Left forelimb (tissue), 1 donor: ENCODE measurements around the gene SKP2.
"Not testable (repeated sequence)": the region's sequence is repeated elsewhere in the genome, so short reads cannot be mapped to it uniquely, and the experiment has no call there.

Experiments
- DNase-seq: peaks from one replicate; pipeline ENCODE4 v3.0.0-alpha.2; 2018; ENCODE audit warnings: low spot score

The SKP2 gene

DNA sequence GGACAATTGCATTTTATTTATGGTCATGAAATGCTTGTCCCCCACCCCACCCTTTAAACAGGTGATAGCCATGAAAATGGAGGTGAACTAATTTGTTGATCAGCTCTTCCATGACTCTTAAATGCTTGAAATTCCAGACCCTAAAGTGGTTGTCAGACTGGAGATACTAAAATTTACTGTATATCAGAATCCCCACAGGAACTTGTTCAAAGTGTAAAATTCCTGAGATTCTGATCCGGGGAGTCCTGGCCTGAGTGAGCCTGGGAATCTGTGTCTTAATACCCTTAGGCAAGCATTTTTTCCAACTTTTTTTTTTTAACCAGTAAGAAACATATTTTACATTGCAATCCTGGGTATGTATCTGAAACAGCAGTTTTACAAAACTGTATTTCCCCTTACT, 4.7 kb downstream of the SKP2 start:
- no peak for DNase-seq

DNA sequence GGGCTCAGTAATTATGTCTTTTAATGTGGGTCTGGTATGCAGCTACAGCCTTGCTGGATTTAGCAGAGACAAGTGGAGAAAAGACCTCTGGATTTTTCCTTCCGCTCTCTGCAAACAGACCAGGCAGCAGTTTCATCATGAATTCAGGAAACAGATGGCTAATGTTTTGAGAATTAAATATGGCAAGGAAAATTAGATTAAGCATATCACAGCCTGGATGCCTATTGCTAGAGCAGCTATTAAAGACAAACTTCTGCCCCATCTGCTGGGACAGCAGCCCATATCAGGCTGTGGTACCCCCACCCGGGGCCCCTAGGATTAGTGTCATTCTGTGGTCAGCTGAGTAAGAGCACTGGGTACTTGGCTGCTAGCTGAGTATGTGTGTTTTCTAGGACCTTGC, 6.2 kb downstream of the SKP2 start:
- no peak for DNase-seq

DNA sequence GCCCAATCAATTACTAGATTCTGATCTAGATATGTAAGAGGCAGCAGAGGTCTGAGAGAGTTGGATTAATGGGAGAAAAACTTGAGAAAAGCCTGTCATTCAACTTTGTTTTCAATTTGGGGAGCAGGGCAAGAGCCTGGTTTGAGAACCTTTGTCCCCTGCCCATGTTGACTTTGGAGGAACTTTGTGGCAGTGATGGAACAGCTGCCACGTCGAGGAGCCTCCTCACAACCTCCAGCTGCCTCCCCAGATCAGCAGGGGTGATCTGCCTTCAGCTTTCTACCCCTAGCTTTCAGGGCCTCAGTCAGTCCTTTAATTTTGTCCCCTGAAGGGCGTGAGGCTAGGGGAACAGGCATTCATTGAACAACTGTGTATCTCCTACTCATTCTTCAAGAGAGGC, 8.7 kb downstream of the SKP2 start:
- DNase-seq, result no peak

DNA sequence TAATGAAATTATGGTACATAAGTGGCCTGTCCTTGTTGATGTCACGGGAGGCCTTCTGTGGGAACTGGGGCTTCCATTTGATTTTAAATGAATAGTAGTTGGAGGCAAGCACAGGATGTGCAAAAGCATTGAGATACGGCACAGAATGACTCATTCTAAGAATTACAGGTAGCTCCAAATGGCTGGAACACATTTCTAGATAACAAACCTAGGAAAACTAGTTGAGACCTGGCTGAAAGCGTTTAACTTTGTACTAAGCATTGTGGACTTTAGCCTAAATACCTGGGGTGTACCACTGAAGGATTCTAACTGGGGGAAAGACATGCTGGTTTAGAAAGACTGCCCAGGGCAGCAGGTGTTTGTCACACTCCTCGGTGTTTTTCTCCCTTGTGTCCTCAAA, 9.4 kb downstream of the SKP2 start:
- no peak for DNase-seq

DNA sequence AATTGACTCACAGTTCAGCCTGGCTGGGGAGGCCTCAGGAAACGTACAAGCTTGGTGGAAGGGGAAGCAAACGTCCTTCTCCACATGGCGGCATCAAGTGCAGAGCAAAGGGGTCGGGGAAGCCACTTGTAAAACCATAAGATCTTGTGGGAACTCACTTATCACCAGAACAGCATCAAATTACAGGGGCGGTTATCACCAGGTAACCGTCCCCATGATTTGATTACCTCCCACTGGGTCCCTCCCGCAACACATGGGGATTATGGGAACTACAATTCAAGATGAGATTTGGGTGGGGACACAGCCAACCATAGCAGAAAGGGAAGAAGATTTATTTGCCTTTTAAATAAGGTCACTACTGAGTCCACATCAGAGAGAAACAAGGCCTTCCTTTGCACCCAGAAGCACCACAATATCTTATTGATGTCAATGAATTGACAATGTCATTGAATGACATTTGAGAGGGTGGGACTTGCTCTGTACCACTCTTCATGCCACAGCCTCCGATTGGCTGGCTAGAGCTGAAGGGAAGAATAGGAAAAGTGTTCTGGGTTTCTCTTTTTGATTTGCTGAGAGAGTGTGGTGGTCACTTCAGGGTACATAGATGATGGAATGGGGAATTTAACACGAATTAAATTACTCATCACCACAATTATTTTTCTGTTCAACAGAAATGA, 11.0 kb downstream of the SKP2 start:
- no peak for DNase-seq

DNA sequence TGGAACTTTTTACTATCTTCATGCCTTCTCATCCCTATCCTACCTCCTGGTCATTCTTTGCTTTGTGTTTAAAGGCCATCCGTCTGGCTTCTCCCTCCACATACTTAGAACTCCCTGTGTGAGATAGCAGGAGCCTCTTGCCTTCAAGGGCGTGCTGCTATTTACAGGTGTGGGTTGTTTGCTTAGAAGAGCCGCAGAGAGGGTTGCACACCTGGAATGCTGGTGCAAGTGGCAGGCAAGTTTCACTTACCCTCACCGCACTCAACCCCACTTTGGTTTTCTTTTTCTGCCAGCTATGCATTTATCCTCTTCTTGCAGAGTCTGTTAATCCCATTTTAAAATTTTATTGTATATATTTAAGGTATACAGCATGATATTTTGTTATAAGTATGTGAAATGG, 12.6 kb downstream of the SKP2 start:
- no peak for DNase-seq

DNA sequence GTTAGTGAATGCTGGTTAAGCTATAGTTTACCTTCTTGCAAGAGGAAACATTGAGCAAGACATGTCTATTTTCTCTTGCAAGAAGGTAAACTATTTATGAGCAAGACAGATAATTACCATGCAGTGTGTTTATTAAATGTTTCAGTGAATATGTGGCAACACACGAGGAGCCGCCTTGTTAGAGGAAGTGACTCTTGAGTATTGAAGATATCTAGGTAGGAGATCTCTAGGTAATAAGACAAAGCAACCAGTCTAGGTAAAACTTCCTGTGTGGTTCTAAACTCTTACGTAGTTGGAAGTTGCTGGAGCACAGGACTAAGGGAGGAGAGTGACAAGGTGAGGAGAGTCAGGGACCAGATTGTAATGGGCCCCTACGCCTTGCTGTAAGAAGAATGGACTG, 16.8 kb downstream of the SKP2 start:
- DNase-seq, result no peak

DNA sequence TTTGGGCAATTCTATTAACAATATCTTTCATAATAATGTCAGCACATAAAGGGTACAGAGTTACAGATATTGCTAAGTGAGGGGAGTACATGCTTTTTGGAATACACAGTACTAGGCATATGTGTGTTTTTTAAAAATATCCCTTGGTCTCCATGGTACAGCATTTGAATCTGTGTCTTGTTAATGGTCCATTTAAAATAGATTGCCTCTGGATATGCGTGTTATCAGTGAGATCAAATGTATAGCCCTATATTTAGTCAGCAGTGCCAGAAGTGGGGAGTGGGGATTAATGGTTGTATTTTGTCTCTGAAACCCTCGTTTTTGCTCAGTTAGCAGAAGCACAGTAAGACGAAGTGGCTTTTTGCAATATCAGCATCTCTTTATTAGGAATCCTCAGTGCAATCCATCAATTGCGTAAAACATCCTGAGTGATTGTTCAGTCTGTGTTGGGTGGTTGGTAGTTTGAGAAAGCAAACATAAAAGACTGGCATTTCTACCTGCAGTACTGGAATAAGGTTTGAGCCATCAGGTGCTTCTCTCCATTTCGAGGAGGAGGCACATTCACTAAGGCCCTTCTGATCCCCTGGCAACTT, 19.0 kb downstream of the SKP2 start:
- DNase-seq, result no peak

DNA sequence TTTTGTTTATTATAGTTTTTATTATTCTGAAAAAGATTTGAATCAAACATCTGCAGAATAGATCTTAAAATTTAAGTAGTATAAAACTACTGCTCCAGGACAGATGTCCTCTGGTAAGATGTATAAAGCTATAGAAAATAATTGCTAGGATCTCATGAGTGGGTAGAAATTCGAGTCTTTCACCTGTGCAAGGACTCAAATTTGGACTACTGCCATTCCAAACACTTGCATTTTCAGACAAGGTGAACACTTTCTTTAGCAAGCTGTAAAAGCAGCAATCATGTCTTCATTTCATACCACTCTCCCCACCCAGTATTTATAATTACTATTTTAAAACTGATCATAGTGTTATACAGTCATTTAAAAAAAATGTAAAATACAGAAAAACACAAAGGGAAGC, 20.7 kb downstream of the SKP2 start:
- no peak for DNase-seq

DNA sequence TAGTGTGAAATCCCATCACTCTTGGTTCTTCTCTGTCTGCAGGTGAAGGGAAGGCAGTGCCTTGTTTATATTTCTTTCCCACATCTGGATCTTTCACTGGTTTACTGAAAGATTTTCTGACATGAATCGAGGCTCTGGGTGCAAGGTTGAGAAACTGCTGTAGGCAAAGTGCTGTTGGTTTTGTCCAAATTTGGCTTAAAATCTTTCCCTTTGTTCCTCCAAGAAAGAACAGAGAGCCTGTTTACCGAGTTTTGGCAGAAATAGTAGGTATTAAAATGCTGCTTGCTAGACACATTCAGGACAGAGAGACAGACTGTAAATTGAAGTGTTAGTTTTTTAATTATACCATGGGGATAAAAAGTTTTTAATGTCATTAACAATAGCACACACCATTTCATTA, 21.5 kb downstream of the SKP2 start:
- DNase-seq, result no peak

DNA sequence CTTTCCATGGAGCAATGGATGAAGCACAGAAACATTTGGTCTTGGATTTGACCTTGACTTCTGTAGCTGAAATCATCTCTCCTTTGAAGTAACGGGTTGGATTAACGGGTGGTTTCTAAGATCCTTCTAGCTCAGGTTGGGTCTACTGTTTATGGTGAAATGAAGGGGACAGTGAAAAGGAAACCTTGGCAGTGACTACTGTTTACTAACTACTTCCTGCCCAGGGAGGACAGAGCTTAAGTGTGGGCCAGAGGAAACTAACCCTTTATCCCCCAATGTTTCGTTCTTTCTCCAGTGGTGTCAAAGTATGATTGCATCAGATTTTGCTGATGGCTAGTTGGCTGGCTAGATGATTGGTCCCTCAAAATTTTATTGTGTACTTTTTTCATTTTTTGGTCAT, 22.2 kb downstream of the SKP2 start:
- no peak for DNase-seq

DNA sequence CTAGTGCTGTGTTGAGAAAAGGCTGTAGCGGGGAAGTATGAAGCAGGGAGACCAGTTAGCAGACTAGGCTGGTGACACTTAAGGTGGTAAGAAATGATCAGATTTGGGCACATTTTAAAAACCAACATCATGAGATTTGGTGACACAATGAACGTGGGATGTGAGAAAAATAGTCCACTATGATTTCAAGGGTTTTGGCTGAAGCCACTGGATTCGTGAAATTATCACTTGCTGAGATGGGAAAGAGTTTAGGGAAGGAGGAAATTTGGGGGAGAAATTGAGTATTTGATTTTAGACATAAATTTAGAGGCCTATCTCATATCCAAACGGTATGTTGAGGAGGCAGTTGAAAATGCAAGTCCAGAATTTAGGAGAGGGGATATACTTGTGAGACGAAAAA, 23.1 kb downstream of the SKP2 start:
- DNase-seq, result no peak

DNA sequence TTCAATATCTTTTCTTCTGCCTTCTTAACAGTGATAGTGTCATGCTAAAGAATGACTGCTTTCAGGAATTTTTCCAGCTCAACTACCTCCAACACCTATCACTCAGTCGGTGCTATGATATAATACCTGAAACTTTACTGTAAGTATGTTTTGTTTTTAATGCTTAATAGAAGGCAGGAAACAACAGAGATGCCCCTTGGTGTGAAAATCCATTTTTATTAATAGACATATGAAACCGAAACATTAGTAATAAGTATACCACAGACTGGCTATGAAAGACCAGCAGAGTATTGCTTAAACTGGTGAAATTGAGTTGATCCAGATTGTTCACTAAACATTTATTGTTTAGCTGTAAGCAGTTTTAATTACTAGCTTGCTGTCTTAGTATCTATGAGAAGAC, 25.2 kb downstream of the SKP2 start:
- DNase-seq, result no peak

DNA sequence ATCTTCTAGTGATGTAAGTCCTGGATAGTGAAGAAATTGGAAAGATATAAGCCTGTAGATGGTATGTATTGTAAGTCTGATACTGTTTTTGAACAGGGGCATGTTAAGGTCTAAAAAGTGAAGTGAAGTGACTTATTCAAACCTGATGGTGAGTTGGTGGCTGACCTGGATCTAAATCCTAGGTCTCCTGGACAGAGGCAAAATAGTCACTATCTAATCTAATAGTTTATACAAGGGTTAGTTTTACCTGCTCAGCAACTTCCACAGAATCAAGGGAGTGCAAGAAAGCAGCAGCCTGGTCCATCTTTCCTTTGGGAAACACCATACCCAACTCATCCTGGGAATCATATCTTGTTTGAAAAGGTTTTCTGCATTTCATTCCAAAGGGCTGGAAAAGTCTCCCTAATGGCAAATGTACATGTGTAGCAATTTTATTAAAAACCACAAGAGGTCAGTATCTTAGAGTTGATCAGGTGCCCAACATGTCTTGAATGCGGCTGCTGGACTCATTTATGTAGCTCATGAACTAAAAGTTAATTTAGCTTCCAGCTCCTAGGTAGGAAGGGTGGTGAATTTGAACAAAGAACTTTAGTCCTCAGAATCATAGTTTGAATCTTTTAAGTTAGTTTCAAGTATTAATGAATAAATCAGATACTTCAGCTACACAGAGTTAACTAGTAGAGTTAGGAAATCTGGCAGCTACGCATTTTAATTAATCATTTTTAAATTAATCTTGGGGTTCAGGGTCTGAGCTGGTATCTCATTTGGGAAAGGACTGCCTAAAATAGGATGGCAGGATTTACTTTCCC, 26.0 kb downstream of the SKP2 start:
- DNase-seq, result no peak

DNA sequence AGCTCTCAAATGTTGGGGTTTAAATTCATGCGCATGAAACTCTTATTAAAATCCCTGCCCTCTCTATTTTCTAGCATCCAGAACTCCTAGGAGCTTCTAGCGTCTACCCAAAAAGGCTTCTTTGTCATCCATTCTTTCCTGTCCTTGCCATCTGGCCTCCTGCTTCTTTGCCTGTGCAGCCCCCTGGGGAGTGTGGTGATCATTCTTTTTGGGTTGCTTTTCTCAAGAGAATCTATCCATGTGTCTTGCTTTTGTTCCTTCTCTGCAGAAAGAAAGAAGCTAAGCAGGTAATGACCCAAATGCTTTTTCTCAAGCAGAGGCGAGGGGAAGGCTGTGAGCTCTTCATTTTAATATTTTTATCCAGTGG, 26.6 kb downstream of the SKP2 start:
- no peak for DNase-seq

DNA sequence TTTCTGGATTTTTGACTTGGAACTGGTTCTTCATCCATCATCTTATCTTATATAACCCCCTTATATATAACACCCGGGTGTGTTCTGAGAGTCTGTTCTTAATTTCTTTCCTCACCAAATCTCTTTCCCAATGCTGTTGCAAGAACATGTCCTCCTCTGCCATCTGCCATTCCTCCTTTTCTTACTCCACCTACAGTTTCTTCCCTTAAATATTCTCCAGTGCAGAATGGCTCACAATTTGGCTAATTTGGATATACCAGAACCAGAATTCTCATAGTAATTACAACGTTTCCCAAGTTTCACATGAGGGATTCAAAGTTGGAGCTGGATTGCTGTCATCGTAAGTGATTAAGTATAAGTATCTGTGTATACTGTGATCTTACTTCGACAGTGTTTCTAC, 28.0 kb downstream of the SKP2 start:
- no peak for DNase-seq

DNA sequence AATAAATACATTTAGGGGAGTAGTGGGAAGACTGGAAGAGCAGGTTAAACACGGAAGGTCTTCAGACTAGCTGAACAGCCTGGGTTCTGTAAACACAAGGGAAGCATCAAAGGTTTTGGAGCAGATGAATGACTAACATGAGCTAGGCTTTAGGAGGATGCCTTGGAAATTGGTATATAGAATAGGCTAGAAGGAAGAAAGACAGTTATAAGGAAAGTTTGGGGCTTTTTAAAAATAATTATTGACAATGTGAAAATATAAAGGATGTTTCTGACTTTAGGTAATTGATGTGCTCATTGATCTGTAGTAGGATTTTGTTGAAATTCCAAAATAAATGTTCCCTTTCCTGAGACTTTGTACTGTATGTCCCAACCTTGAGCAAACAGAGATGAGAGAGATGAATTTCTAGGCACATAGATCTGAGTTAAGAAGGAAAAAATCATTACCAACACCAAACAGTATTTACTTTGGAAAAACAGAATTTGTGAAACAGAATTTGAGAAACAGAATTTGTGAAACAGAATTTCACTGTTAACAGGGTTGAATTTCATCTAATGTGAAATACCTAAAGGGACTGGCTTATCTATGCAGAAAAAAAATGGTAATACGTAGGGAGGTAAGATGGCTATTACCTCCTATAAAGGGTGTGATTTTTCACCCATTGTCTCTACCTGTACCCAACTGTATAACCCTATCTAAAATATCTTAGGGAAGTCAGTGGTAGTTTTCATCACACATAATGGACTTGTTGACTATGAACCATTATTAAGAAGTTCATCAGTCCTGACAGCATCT, 28.8 kb downstream of the SKP2 start:
- DNase-seq, result no peak

DNA sequence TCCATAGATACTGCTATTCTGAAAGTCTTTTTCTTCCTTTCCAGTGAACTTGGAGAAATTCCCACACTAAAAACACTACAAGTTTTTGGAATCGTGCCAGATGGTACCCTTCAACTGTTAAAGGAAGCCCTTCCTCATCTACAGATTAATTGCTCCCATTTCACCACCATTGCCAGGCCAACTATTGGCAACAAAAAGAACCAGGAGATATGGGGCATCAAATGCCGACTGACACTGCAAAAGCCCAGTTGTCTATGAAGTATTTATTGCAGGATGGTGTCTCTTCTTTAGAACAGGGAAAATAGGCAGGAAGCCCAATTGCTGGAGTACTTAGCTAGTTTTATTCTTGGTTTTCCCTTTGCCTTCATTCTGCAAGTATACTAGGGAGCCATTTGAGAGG, 29.9 kb downstream of the SKP2 start:
- no peak for DNase-seq

DNA sequence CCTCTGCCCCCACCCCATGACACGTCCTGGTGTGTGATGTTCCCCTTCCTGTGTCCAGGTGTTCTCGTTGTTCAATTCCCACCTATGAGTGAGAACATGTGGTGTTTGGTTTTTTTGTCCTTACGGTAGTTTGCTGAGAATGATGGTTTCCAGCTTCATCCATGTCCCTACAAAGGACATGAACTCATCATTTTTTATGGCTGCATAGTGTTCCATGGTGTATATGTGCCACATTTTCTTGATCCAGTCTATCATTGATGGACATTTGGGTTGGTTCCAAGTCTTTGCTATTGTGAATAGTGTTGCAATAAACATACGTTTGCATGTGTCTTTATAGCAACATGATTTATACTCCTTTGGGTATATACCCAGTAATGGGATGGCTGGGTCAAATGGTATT, 32.5 kb downstream of the SKP2 start:
- DNase-seq, result not testable (repeated sequence)

DNA sequence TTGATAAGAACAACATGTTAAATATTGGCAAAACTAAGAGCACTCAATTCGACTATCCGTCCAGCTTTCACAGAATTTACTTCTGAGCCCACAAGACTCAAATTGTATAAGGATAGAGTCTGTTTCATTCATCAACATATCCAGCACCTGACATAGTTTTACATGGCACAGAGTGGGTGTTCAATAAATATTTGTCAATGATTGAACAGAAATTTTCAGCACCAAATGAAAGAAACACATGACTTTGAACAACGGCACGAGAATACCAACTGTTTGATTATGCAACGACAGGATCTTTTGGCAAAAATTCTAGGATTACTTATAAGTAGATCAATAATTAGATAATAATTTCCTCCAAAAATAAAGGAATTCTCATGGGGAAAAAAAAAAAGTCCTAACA, 41.8 kb downstream of the SKP2 start:
- no peak for DNase-seq

DNA sequence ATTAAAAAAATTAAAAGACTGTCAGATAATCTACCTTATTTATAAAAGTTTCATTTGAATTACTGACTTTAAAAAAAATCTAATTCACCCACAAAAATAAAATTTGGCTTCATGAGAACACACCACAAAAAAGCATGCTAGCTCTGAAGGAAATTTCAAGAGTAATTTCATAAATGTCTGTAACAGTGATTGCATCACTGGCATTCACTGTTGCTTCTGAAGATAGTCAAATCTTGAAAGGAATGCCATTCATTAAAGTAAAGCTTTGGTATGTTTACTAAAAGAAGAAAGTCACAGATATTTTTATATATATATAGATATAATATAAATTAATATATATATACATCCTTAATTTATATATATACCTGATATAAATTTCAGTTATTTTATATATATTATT, 46.4 kb downstream of the SKP2 start:
- DNase-seq, result no peak

DNA sequence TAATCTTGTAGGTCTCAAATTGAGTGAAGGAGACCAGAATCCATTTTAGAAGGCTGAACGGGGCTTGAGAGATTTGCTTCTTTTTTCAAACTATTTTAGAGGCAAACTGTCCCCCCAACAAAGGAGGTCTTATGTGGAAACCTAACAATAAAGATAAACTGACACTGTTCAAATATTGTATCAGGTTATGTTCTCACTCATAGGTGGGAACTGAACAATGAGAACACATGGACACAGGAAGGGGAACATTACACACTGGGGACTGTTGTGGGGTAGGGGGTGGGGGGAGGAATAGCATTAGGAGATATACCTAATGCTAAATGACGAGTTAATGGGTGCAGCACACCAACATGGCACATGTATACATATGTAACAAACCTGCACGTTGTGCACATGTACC, 46.9 kb downstream of the SKP2 start:
- not testable (repeated sequence) for DNase-seq

DNA sequence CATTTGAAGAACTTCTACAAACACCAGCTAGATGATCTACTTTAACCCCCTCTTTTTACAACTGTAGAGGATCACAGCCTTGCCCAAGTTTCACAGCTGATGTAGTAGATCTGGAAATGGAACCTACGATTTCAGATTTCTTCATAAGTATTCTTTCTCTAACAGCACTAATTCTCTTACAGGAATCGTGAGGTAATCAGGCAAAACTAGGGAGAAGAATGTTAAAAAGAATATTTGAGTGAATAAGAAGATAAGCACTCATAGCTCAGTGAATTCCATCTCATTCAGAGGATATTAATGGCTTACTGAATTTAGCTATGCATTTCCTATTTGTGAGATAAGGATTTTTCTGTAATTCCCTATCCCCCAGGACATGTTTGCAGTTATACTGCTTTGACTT, 47.7 kb downstream of the SKP2 start:
- DNase-seq, result no peak
